Keratinocyte (primary cell): ENCODE data around the gene CFAP61. TPM values are rescaled to one million over a fixed set of nuclear protein-coding genes. Genes with fewer than 3 reads are reported as not detected.

Experiments used
- DNase-seq: peaks from one replicate; pipeline ENCODE4 v3.0.0-alpha.2; 2011; ENCODE audit warnings: low read depth, missing footprints, low spot score
- FAIRE-seq: peaks from 2 replicates; lab custom pipeline; 2011; peaks lifted over from hg19 to GRCh38; lab: Jason Lieb, UNC
- H2AFZ ChIP-seq: 2 replicates; pipeline ENCODE4 v1.6.0; 2012; ENCODE audit warnings: low read length, control low read depth, inconsistent platforms; ENCODE audit not compliant: control insufficient read depth
- H3K27ac ChIP-seq: 2 replicates; pipeline ENCODE4 v1.5.1; 2011; ENCODE audit warnings: low read length; ENCODE audit not compliant: control insufficient read depth, insufficient read depth
- H3K27me3 ChIP-seq: 3 replicates; pipeline ENCODE4 v1.6.0; 2011; ENCODE audit warnings: low read length; ENCODE audit not compliant: control insufficient read depth, insufficient read depth; ENCODE audit errors: extremely low read depth
- H3K36me3 ChIP-seq, 2 experiments: 2 replicates in 1 of 2; 3 replicates in 1 of 2; pipeline ENCODE4 v1.5.1; 2011; ENCODE audit warnings: low read length in 2 of 2, mild to moderate bottlenecking in 1 of 2; ENCODE audit not compliant: control insufficient read depth in 2 of 2, insufficient read depth in 2 of 2; ENCODE audit errors: extremely low read depth in 1 of 2
- H3K4me1 ChIP-seq: 3 replicates; pipeline ENCODE4 v1.5.1; 2011; ENCODE audit warnings: low read length; ENCODE audit not compliant: control insufficient read depth, insufficient read depth; ENCODE audit errors: extremely low read depth
- H3K4me2 ChIP-seq: 3 replicates; pipeline ENCODE4 v1.6.0; 2011; ENCODE audit warnings: low read depth, low read length; ENCODE audit not compliant: control insufficient read depth, insufficient read depth; ENCODE audit errors: extremely low read depth
- H3K4me3 ChIP-seq, 3 experiments: fragments of 200-600 bp in 1 of 3; sonication (generic) in 1 of 3; 2 replicates in 2 of 3; 3 replicates in 1 of 3; pipeline ENCODE4 v1.5.1; 2011 to 2016; ENCODE audit warnings: low read length in 3 of 3, mild to moderate bottlenecking in 3 of 3, control low read depth in 2 of 3, inconsistent platforms in 1 of 3, low read depth in 1 of 3, mixed read lengths in 1 of 3, mixed run types in 1 of 3, moderate library complexity in 1 of 3; ENCODE audit not compliant: control insufficient read depth in 2 of 3, insufficient read depth in 2 of 3; ENCODE audit errors: extremely low read depth in 1 of 3
- H3K79me2 ChIP-seq: 2 replicates; pipeline ENCODE4 v1.6.0; 2012; ENCODE audit warnings: low read length; ENCODE audit not compliant: control insufficient read depth, insufficient read depth
- H3K9ac ChIP-seq: 3 replicates; pipeline ENCODE4 v1.6.0; 2011; ENCODE audit warnings: low read length; ENCODE audit not compliant: control insufficient read depth, insufficient read depth; ENCODE audit errors: extremely low read depth
- H3K9me1 ChIP-seq: 3 replicates; pipeline ENCODE4 v1.6.0; 2011; ENCODE audit warnings: low read length; ENCODE audit not compliant: control insufficient read depth, insufficient read depth; ENCODE audit errors: extremely low read depth
- H3K9me3 ChIP-seq: 2 replicates; pipeline ENCODE4 v1.5.1; 2012; ENCODE audit warnings: low read depth, low read length; ENCODE audit not compliant: control insufficient read depth
- H4K20me1 ChIP-seq: 3 replicates; pipeline ENCODE4 v1.6.0; 2011; ENCODE audit warnings: low read length; ENCODE audit not compliant: control insufficient read depth, insufficient read depth; ENCODE audit errors: extremely low read depth
- EZH2 ChIP-seq: IDR thresholded peaks from one replicate; pipeline ENCODE4 v1.6.1; 2012; ENCODE audit warnings: inconsistent platforms, mild to moderate bottlenecking, low read length, moderate library complexity
- dilution Hi-C: fragments of 300-500 bp; cut with MboI; formaldehyde crosslinking; loops from one replicate; pipeline ENCODE4 v1.7.0; 2020; ENCODE audit warnings: low sequenced_read_pairs; ENCODE audit not compliant: extremely low pct_ligation_motif_present
- polyA plus RNA-seq, 5 experiments: library from polyadenylated mRNA; depleted of rRNA in 3 of 5; stranded (reverse) in 3 of 5; stranded (forward) in 1 of 5; unstranded in 1 of 5; fragments of >200 nt; gene quantifications; 1 replicate in 1 of 5; 2 replicates in 3 of 5; 3 replicates in 1 of 5; pipeline versions ENCODE4 v1.2.1 to v1.2.3, GENCODE V29; 2011 to 2012; ENCODE audit warnings: missing spikeins in 2 of 5, low read depth in 1 of 5, low replicate concordance in 1 of 5
- TF ChIP-seq, protein P1 (sequence below), 3 experiments: IDR thresholded peaks in 1 of 3; conservative IDR thresholded peaks in 1 of 3; optimal IDR thresholded peaks in 1 of 3; 2 replicates in 2 of 3; 3 replicates in 1 of 3; pipeline versions ENCODE3 to v1.5.1; 2011; ENCODE audit warnings: low read length in 3 of 3, mild to moderate bottlenecking in 3 of 3, moderate library complexity in 2 of 3, control low read depth in 1 of 3, inconsistent platforms in 1 of 3; ENCODE audit not compliant: insufficient read depth in 2 of 3; ENCODE audit errors: extremely low read depth in 1 of 3

CFAP61 gene
- polyA plus RNA-seq, 1 donor (not counting 4 experiments of a cell fraction or from before 2014, with no cell fraction given): 0.25 TPM

DNA sequence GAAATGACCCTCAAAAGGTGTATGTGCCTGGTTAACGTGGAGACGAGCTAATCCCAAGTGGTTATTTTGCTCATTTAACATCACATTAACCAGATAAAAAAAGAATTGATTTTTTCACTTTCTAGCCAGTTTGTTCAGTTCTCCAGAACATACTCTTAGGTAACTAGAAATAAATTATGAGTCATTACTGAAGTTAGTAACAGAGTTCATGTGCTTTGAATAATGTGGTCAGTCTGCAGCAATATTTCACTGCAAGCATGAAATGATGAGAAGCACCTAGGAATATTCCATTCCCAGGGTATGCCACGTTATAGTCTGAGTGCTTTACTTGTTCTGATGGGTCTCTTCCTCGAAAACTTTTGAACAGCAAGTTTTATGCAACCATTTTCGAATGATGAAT is 177.3 kb downstream of the CFAP61 start:
- H3K27me3 ChIP-seq: no peaks in the 10 kb centered on the region
- dilution Hi-C loops: no loop called here

GRCh38 chr20:20230741-20231140 is 178.4 kb downstream of the CFAP61 start:
- Histone ChIP-seq H3K79me2 (no peaks in the 10 kb centered on the region), H3K4me1 (no peaks in the 10 kb centered on the region), H3K27me3 (no peaks in the 10 kb centered on the region), H3K4me2 (no peak overlapping the region), H3K9ac (no peak overlapping the region), H3K36me3 (no peaks in the 10 kb centered on the region), H2AFZ (no peak overlapping the region), H3K4me3 (no peak overlapping the region), H3K9me1 (no peaks in the 10 kb centered on the region), H4K20me1 (no peaks in the 10 kb centered on the region), H3K9me3 (no peaks in the 10 kb centered on the region), H3K27ac (no peak overlapping the region)
- DNase-seq (no peak), FAIRE-seq (no peak)
- dilution Hi-C loops: no loop called here
- TF ChIP-seq EZH2: no peak
- TF ChIP-seq, protein P1, sequence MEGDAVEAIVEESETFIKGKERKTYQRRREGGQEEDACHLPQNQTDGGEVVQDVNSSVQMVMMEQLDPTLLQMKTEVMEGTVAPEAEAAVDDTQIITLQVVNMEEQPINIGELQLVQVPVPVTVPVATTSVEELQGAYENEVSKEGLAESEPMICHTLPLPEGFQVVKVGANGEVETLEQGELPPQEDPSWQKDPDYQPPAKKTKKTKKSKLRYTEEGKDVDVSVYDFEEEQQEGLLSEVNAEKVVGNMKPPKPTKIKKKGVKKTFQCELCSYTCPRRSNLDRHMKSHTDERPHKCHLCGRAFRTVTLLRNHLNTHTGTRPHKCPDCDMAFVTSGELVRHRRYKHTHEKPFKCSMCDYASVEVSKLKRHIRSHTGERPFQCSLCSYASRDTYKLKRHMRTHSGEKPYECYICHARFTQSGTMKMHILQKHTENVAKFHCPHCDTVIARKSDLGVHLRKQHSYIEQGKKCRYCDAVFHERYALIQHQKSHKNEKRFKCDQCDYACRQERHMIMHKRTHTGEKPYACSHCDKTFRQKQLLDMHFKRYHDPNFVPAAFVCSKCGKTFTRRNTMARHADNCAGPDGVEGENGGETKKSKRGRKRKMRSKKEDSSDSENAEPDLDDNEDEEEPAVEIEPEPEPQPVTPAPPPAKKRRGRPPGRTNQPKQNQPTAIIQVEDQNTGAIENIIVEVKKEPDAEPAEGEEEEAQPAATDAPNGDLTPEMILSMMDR (optimal IDR thresholded peaks at IDR 0.05 in 1 of 3, IDR thresholded peaks at IDR 0.05 in 1 of 3, conservative IDR thresholded peaks at IDR 0.05 in 1 of 3; ENCODE audit: extremely low read depth in 1 of 3, insufficient read depth in 2 of 3, low read length in 3 of 3): no peak

More for the DNA sequence above, 177.3 kb downstream of the CFAP61 start:
- no peaks in the 10 kb centered on the region for H3K9me3 ChIP-seq
- no peak overlapping the region for H2AFZ ChIP-seq
- H3K79me2 ChIP-seq: no peaks in the 10 kb centered on the region
- no peaks in the 10 kb centered on the region for H3K4me1 ChIP-seq
- FAIRE-seq: no peak
- no peak overlapping the region for H3K27ac ChIP-seq
- no peak for DNase-seq
- TF ChIP-seq, protein P1 (optimal IDR thresholded peaks at IDR 0.05 in 1 of 3, IDR thresholded peaks at IDR 0.05 in 1 of 3, conservative IDR thresholded peaks at IDR 0.05 in 1 of 3; ENCODE audit: extremely low read depth in 1 of 3, insufficient read depth in 2 of 3, low read length in 3 of 3): no peak
- TF ChIP-seq EZH2: no peak
- no peaks in the 10 kb centered on the region for H4K20me1 ChIP-seq
- H3K4me2 ChIP-seq: no peak overlapping the region
- H3K9me1 ChIP-seq: no peaks in the 10 kb centered on the region
- no peak overlapping the region for H3K4me3 ChIP-seq
- H3K9ac ChIP-seq: no peak overlapping the region
- no peaks in the 10 kb centered on the region for H3K36me3 ChIP-seq
